HUES6 (cell line): ENCODE measurements around the gene OSBPL6.

Source experiments
- H3K27ac ChIP-seq: 2 replicates; pipeline ENCODE4 v1.7.0; 2013; ENCODE audit warnings: low read depth, mild to moderate bottlenecking, low read length, inconsistent platforms
- H3K27me3 ChIP-seq: 2 replicates; pipeline ENCODE4 v1.6.1; 2013; ENCODE audit warnings: low read length; ENCODE audit not compliant: control insufficient read depth, insufficient read depth
- H3K36me3 ChIP-seq: 2 replicates; pipeline ENCODE4 v1.6.1; 2013; ENCODE audit warnings: low read length; ENCODE audit not compliant: control insufficient read depth, insufficient read depth
- H3K4me1 ChIP-seq: 2 replicates; pipeline ENCODE4 v1.6.1; 2013; ENCODE audit warnings: low read length; ENCODE audit not compliant: control insufficient read depth, insufficient read depth
- H3K4me3 ChIP-seq: 2 replicates; pipeline ENCODE4 v1.5.1; 2013; ENCODE audit warnings: low read depth, low read length
- H3K9ac ChIP-seq: one replicate; pipeline ENCODE4 v1.6.1; 2013; ENCODE audit warnings: mild to moderate bottlenecking, low read length
- H3K9me3 ChIP-seq: 2 replicates; pipeline ENCODE4 v1.6.1; 2013; ENCODE audit warnings: low read depth, low read length; ENCODE audit not compliant: control insufficient read depth, insufficient read depth

The OSBPL6 gene

GRCh38 chr2:178219247-178219646 is 24.9 kb downstream of the OSBPL6 start:
- H3K4me3 ChIP-seq: peak overlapping the region; percentile 20; the same call in 1 of the 2 replicates
- no peaks in the 10 kb centered on the region for H3K9me3 ChIP-seq
- no peak overlapping the region for H3K9ac ChIP-seq
- no peak overlapping the region for H3K27ac ChIP-seq
- no peaks in the 10 kb centered on the region for H3K36me3 ChIP-seq
- peaks cover 19% of the 10 kb centered on the region for H3K27me3 ChIP-seq
- H3K4me1 ChIP-seq: peaks cover 8% of the 10 kb centered on the region

DNA sequence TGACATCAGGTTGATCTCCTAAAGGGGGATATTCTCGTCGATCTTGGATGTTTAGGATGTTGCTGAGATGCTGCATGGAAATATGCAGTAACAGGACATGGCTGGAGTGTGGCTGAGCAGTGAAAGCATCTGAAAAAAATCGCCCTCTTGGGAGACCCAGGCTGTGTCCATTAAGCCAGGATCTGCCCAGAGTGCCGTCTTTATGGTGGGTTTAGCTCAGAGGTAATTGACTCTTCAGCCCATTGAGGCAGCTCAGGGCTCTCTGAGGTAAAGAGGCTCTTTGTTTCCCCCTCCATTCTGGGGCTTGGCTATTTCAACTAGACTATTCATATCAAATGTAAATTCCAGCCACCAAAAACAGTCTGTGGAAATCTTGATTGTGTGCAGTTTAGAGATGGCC is 26.5 kb downstream of the OSBPL6 start:
- H3K4me3 ChIP-seq: no peak overlapping the region
- H3K27me3 ChIP-seq: peaks cover 19% of the 10 kb centered on the region

GRCh38 chr2:178221556-178221955 is 27.2 kb downstream of the OSBPL6 start:
- peaks cover 17% of the 10 kb centered on the region for H3K27me3 ChIP-seq
- H3K9me3 ChIP-seq: no peaks in the 10 kb centered on the region
- H3K27ac ChIP-seq: no peak overlapping the region
- no peak overlapping the region for H3K4me3 ChIP-seq
- H3K36me3 ChIP-seq: no peaks in the 10 kb centered on the region
- H3K4me1 ChIP-seq: peaks cover 17% of the 10 kb centered on the region
- no peak overlapping the region for H3K9ac ChIP-seq

More for the DNA sequence above, 26.5 kb downstream of the OSBPL6 start:
- Histone ChIP-seq H3K27ac (no peak overlapping the region), H3K4me1 (peaks cover 17% of the 10 kb centered on the region), H3K9ac (no peak overlapping the region), H3K36me3 (no peaks in the 10 kb centered on the region), H3K9me3 (no peaks in the 10 kb centered on the region)

DNA sequence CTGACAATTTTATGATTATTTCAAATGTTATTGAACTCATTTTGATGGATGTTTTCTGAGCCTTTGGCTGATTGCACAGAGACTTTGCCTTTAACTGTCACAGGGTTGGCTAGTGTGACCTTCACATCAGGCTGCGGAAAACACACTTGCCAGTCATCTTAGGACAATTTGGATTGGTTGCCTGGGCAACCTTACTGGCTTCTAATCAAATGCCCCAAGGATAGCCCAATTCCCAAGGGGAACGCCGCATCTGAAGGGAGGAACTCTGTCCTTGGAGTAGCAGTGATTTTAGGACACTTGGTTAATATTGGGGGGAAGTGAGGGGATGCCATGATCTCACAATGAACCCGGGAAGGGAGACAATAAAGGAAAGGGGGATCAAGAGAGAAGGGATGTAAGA is 29.5 kb downstream of the OSBPL6 start:
- H3K27me3 ChIP-seq: peaks cover 13% of the 10 kb centered on the region
- no peak overlapping the region for H3K9ac ChIP-seq
- H3K4me1 ChIP-seq: peaks cover 17% of the 10 kb centered on the region
- H3K4me3 ChIP-seq: no peak overlapping the region
- H3K9me3 ChIP-seq: no peaks in the 10 kb centered on the region
- no peak overlapping the region for H3K27ac ChIP-seq
- H3K36me3 ChIP-seq: no peaks in the 10 kb centered on the region

- Histone ChIP-seq H3K4me1 (peaks cover 8% of the 10 kb centered on the region), H3K4me3 (no peak overlapping the region)
Observed at GRCh38 chr2:178225006-178225805, 30.9 kb downstream of the OSBPL6 start.

DNA sequence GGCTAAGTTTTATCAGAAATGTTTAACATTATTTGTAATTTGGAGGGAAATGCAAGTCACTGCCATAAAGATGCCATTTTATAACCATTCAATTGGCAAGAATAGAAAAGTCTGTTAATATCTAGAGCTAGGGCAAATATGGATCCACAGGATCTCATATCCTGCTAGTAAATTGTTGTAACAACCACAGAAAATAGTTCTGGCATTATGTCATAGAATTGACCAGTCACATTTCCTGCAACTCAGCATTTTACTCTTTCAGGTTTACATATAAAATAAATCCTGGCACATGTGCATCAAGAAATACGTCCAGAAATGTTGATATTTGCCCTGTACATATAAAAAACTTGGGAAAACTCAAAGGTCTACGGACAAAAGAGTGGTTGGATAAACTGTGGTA is 32.9 kb downstream of the OSBPL6 start:
- H3K27me3 ChIP-seq: no peaks in the 10 kb centered on the region
- no peaks in the 10 kb centered on the region for H3K36me3 ChIP-seq
- no peak overlapping the region for H3K27ac ChIP-seq
- no peaks in the 10 kb centered on the region for H3K9me3 ChIP-seq
- H3K4me3 ChIP-seq: no peak overlapping the region
- H3K4me1 ChIP-seq: peaks cover 8% of the 10 kb centered on the region
- H3K9ac ChIP-seq: no peak overlapping the region

More at GRCh38 chr2:178225006-178225805, 30.9 kb downstream of the OSBPL6 start:
- H3K27me3 ChIP-seq: peaks cover 6% of the 10 kb centered on the region; the same call in 1 of the 2 replicates
- no peak overlapping the region for H3K27ac ChIP-seq
- no peak overlapping the region for H3K9ac ChIP-seq
- no peaks in the 10 kb centered on the region for H3K36me3 ChIP-seq
- no peaks in the 10 kb centered on the region for H3K9me3 ChIP-seq

DNA sequence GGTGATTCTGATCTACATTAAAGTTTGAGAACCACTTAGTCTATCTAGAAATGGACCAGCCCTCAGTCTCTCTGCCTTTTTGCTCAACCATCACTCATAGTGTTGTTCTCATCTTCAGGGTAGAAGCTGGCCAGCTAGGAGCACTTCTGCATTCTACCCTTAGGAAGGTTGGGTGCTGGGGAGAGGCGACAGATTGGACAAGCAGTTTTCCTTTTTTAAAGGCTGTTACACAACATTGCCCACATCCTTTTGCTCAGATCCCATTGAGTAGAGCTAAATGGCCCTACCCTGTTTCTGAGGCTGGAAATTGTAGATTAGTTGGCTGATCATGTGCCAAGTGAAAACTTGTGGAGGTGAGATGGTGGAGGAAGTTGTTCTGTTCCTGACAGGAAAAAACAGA is 35.6 kb downstream of the OSBPL6 start:
- Histone ChIP-seq H3K36me3 (no peaks in the 10 kb centered on the region), H3K9me3 (no peaks in the 10 kb centered on the region), H3K27me3 (no peaks in the 10 kb centered on the region), H3K4me1 (peaks cover 6% of the 10 kb centered on the region), H3K27ac (no peak overlapping the region), H3K4me3 (no peak overlapping the region), H3K9ac (no peak overlapping the region)

GRCh38 chr2:178230396-178230795 is 36.1 kb downstream of the OSBPL6 start:
- Histone ChIP-seq H3K9ac (no peak overlapping the region), H3K27me3 (no peaks in the 10 kb centered on the region), H3K4me3 (no peak overlapping the region), H3K27ac (no peak overlapping the region), H3K9me3 (no peaks in the 10 kb centered on the region), H3K36me3 (no peaks in the 10 kb centered on the region), H3K4me1 (peaks cover 1% of the 10 kb centered on the region)

DNA sequence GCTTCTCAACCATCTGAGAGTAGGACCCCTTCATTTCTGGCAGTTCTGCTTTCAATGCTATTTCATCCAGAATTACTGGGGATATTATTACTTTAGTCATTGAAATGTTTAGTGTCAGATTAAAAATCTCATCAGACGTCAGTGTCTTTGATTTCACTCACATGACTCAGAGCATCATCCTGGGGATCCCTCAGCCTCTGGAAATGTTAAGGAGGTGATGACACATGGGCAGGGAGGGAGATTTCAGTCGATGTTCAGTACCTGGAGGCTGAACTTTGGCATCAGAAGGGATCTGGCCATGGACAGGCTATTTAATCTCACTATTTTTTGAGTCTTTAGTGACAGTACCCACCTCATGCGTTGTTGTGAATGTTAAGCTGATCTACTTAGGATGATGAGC is 39.1 kb downstream of the OSBPL6 start:
- Histone ChIP-seq H3K27me3 (no peaks in the 10 kb centered on the region), H3K36me3 (no peaks in the 10 kb centered on the region), H3K4me1 (no peaks in the 10 kb centered on the region), H3K9ac (no peak overlapping the region), H3K4me3 (no peak overlapping the region), H3K27ac (no peak overlapping the region), H3K9me3 (no peaks in the 10 kb centered on the region)

DNA sequence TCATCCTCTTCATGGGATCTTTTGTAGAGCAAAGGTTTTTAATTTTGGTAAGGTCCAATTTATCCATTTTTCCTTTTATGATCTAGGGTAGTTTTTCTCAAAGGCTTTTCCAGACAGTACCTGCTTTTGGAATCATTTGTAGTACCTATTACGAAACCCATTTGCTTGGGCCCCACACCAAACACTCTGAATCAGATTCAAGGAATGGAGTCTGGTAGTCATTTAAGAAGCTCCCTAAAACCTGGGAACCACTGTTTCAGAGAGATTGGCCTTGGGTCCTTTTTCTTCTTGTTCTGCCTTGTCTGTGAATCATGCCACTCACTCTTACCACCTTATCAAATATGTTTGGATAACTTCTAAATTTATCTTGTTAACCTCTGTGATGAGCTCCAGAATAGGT is 40.3 kb downstream of the OSBPL6 start:
- Histone ChIP-seq H3K9me3 (no peaks in the 10 kb centered on the region), H3K9ac (no peak overlapping the region), H3K4me3 (no peak overlapping the region), H3K27me3 (no peaks in the 10 kb centered on the region), H3K4me1 (no peaks in the 10 kb centered on the region), H3K36me3 (no peaks in the 10 kb centered on the region), H3K27ac (no peak overlapping the region)

GRCh38 chr2:178237488-178238153 is 43.3 kb downstream of the OSBPL6 start:
- no peaks in the 10 kb centered on the region for H3K9me3 ChIP-seq
- no peaks in the 10 kb centered on the region for H3K36me3 ChIP-seq
- no peak overlapping the region for H3K27ac ChIP-seq
- no peak overlapping the region for H3K4me3 ChIP-seq
- no peak overlapping the region for H3K9ac ChIP-seq
- H3K4me1 ChIP-seq: peaks cover 8% of the 10 kb centered on the region; the same call in 1 of the 2 replicates
- H3K27me3 ChIP-seq: no peaks in the 10 kb centered on the region
